Retinal pigment epithelial cell (primary cell): ENCODE data around the gene GRIP1.

Experiments
- DNase-seq: peaks from one replicate; pipeline ENCODE4 v3.0.0-alpha.2; 2010; ENCODE audit warnings: low read depth
- H3K4me3 ChIP-seq: 2 replicates; pipeline ENCODE4 v1.5.1; 2011; ENCODE audit warnings: mild to moderate bottlenecking, low read length, control low read depth, moderate library complexity
- TF ChIP-seq, protein P1 (sequence below): conservative IDR thresholded peaks from 2 replicates; pipeline ENCODE4 v1.5.1; 2011; ENCODE audit warnings: low read depth, low read length, control low read depth, inconsistent platforms

Gene GRIP1

DNA sequence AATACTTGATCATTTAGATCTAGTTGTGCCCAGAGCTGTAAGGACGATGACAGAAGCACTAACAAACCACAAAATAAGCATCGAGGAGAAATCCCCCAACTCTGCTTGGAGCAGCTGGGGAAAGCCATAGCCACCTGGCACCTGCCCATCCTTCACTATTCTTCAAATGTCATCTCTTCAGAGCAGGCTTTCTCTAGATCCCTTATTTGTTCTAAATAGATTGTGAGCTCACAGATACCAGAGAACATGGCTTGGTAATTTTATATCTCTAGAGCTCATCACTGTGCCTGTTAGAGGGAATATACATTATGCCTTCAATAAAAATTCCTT, 50.9 kb downstream of the GRIP1 start:
- TF ChIP-seq, protein P1, sequence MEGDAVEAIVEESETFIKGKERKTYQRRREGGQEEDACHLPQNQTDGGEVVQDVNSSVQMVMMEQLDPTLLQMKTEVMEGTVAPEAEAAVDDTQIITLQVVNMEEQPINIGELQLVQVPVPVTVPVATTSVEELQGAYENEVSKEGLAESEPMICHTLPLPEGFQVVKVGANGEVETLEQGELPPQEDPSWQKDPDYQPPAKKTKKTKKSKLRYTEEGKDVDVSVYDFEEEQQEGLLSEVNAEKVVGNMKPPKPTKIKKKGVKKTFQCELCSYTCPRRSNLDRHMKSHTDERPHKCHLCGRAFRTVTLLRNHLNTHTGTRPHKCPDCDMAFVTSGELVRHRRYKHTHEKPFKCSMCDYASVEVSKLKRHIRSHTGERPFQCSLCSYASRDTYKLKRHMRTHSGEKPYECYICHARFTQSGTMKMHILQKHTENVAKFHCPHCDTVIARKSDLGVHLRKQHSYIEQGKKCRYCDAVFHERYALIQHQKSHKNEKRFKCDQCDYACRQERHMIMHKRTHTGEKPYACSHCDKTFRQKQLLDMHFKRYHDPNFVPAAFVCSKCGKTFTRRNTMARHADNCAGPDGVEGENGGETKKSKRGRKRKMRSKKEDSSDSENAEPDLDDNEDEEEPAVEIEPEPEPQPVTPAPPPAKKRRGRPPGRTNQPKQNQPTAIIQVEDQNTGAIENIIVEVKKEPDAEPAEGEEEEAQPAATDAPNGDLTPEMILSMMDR = no peak
- H3K4me3 ChIP-seq = no peak overlapping the region
- no peak for DNase-seq

DNA sequence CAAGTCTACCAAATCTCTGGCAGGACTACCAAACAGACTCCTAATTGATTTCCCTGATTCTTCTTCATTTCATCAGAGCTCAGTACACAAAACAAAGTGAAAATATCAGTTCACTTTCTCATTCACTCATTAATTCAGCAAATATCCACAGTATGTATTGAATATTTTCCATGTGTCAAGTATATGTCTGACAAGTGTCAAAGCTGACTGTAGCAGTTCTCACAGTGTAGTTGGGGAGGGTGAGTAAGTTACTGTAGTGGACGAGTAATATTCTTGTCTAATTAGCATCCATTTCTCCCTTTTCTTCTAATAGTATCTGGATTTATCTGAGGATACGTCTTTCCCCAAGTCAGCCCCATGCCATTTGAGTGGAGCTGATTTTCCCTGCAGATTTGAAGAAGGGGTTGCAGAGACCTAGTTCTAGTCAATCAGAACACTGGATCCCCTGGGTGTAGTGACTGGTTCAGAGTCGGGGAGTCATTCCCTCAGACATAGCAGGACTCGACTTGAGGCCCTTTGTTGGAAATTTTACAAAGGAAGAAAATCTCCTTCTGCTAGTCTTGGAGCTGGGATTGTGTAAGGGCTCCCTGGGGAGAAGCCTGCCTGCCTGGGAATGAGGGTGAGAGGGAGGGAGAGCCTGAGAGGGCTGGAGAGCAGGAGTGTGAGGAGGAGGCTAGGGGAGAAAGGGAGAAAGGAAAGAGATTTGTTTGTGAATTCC, 51.4 kb downstream of the GRIP1 start:
- no peak overlapping the region for H3K4me3 ChIP-seq
- DNase-seq = no peak
- TF ChIP-seq, protein P1 = no peak

DNA sequence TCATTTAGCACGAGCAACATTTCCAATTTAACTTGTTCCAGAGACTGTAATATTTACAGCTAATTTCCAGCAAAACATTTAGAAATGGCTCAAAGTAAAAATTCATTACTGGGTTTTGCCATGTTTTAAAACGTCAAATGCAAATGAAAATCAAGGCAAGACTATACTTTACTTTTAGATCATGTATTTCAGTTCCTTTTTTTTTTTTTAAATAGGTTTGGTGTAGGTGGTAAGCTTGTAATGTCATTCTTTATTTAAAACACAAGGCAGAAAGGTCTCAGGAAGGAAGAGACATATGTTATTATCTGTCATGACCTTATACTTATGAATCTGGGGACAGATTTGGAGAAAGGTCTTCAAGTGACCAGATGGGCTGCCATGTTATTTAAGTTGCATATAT, 54.1 kb downstream of the GRIP1 start:
- DNase-seq = no peak
- no peak overlapping the region for H3K4me3 ChIP-seq
- TF ChIP-seq, protein P1 = no peak

DNA sequence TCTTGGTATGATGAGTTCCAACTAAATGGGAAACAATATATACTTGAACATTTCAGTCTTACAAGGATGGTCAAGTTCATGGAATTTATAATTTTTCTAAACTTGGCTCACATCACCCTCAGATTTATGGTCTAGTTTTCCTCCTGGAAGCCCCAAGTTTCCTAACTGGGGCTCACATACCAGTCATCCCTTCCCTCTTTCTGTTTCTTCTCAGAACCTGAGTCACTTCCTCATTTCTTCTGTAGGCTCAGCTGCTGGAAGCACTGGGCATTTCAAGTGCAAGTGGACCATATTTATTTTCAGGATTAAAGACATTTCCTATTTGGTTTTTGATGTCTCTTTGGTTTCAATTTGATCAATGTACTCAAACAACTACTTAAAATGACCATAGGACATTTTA, 55.4 kb downstream of the GRIP1 start:
- TF ChIP-seq, protein P1 = no peak
- no peak overlapping the region for H3K4me3 ChIP-seq
- no peak for DNase-seq

DNA sequence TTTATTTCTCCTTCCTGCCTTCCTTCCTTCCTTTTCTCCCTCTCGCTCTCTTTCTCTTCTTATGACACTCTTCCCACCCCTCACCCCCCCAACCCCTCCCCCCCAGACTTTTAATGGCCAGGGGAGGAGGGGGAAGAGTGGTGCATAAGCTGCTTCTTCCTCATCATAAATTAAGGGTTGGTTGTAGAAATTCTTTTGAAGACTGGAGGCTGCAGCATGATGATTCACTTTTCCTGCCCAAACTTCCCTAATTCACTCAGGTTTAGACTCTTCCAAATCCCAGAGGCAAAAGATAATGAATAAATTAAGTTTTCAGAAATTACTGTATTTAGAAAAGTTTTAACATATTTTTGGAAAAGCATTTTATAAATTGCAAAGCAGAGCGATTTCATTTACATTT, 58.2 kb downstream of the GRIP1 start:
- TF ChIP-seq, protein P1 = no peak
- H3K4me3 ChIP-seq = no peak overlapping the region
- no peak for DNase-seq

DNA sequence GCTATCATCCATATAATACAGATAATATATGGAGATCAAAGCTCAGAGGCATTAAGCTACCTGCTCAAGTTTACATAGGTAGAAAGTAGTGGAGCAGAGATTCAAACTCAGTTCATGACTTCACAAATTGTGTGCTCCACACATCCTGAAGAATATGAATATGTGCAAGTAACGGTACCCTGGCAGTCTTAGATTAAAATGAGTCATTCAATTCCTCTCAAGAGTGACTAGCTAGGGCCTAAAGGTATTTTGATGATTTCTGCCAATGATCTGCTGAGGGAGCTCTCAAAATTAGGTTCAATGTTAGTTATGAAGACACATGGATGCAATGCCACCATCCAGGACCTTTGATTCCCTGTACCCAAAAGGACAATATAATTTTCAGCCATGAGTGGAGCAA, 58.9 kb downstream of the GRIP1 start:
- TF ChIP-seq, protein P1 = no peak
- no peak overlapping the region for H3K4me3 ChIP-seq
- DNase-seq = no peak

DNA sequence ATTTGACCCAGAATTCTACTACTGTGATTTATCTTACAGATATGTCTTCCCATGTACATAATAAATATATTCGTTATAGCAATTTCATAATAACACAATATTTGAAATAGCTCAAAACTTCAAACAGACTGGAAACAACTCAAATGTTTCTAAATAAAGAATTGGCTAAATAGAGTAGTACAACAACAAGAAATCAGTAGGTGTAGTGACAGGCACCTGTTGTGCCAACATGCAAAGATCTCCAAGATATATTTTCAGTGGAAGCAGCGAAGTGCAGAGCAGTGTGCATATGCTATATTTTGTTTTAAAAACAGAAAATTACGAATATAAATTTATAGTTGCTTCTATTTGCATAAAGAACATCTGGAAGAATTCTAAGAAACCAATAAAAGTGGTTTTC, 60.9 kb downstream of the GRIP1 start:
- H3K4me3 ChIP-seq = no peak overlapping the region
- TF ChIP-seq, protein P1 = no peak
- no peak for DNase-seq
